Measurements from ENCODE around the gene TFDP2.
"Not testable (repeated sequence)": the region's sequence is repeated elsewhere in the genome, so short reads cannot be mapped to it uniquely, and the experiment has no call there.

Gene TFDP2

GRCh38 chr3:142127941-142128658 lies 21.2 kb downstream of the TFDP2 start:
- DNase-seq (ENCODE audit: low spot score): no peak

GRCh38 chr3:142124243-142124642 lies 25.1 kb downstream of the TFDP2 start:
- no peak for DNase-seq (ENCODE audit: low spot score)

- no peak for DNase-seq (ENCODE audit: low spot score)
These were observed 28.6 kb downstream of the TFDP2 start for GRCh38 chr3:142120707-142121106.

GRCh38 chr3:142118911-142119310 lies 30.4 kb downstream of the TFDP2 start:
- no peak for DNase-seq (ENCODE audit: low spot score)

GRCh38 chr3:142117056-142117851 lies 32.1 kb downstream of the TFDP2 start:
- DNase-seq (ENCODE audit: low spot score): no peak

- no peak for DNase-seq (ENCODE audit: low spot score)
These were observed 33.3 kb downstream of the TFDP2 start for GRCh38 chr3:142115867-142116668.

- DNase-seq (ENCODE audit: low spot score): no peak
These were observed 36.7 kb downstream of the TFDP2 start for GRCh38 chr3:142112601-142113000.

- DNase-seq (ENCODE audit: low spot score): no peak
These were observed 42.8 kb downstream of the TFDP2 start for GRCh38 chr3:142106548-142106947.

- no peak for DNase-seq (ENCODE audit: low spot score)
These were observed 43.4 kb downstream of the TFDP2 start for GRCh38 chr3:142105991-142106390.

- DNase-seq (ENCODE audit: low spot score): no peak
These were observed 44.6 kb downstream of the TFDP2 start for GRCh38 chr3:142104763-142105162.

GRCh38 chr3:142098964-142099363 lies 50.4 kb downstream of the TFDP2 start:
- no peak for DNase-seq (ENCODE audit: low spot score)

GRCh38 chr3:142097099-142097843 lies 52.1 kb downstream of the TFDP2 start:
- no peak for DNase-seq (ENCODE audit: low spot score)

- DNase-seq (ENCODE audit: low spot score): no peak
These were observed 53.5 kb downstream of the TFDP2 start for GRCh38 chr3:142095841-142096240.

GRCh38 chr3:142088925-142089324 lies 60.4 kb downstream of the TFDP2 start:
- not testable (repeated sequence) for DNase-seq (ENCODE audit: low spot score)

- no peak for DNase-seq (ENCODE audit: low spot score)
These were observed 60.8 kb downstream of the TFDP2 start for GRCh38 chr3:142088522-142088921.

GRCh38 chr3:142087676-142088075 lies 61.7 kb downstream of the TFDP2 start:
- no peak for DNase-seq (ENCODE audit: low spot score)

- no peak for DNase-seq (ENCODE audit: low spot score)
These were observed 62.7 kb downstream of the TFDP2 start for GRCh38 chr3:142086581-142087090.

- no peak for DNase-seq (ENCODE audit: low spot score)
These were observed 68.2 kb downstream of the TFDP2 start for GRCh38 chr3:142081178-142081577.

- DNase-seq (ENCODE audit: low spot score): no peak
These were observed 71.4 kb downstream of the TFDP2 start for GRCh38 chr3:142077859-142078500.

GRCh38 chr3:142077155-142077858 lies 72.0 kb downstream of the TFDP2 start:
- no peak for DNase-seq (ENCODE audit: low spot score)

- not testable (repeated sequence) for DNase-seq (ENCODE audit: low spot score)
These were observed 73.7 kb downstream of the TFDP2 start for GRCh38 chr3:142075656-142076055.
